ENCODE results near the gene NAALADL2. TPM values are rescaled to one million over a fixed set of nuclear protein-coding genes. Genes with fewer than 3 reads are reported as not detected.
"Not testable (repeated sequence)": the region's sequence is repeated elsewhere in the genome, so short reads cannot be mapped to it uniquely, and the experiment has no call there.

NAALADL2 gene
- total RNA-seq, 4 donors from 2014 or later: 0.85 to 6.3 (median 1.6) TPM

- Histone ChIP-seq H3K4me1 (no peaks in the 10 kb centered on the region), H3K9me3 (no peaks in the 10 kb centered on the region), H3K4me3 (no peak overlapping the region), H3K27me3 (no peaks in the 10 kb centered on the region), H3K36me3 (no peaks in the 10 kb centered on the region), H3K27ac (no peak overlapping the region)
- DNase-seq: no peak
- WGBS, 2 donors: 55 to 81% methylated on average over 3 of the region's 3 CpGs
- intact Hi-C loops (cut with DNase I): no loop called here
- TF ChIP-seq CTCF (IDR thresholded peaks at IDR 0.05): no peak
- no peak for TF ChIP-seq POLR2A (IDR thresholded peaks at IDR 0.05)
Observed at GRCh38 chr3:175518459-175518858, 659.3 kb downstream of the NAALADL2 start.

GRCh38 chr3:175521406-175521805 is 662.3 kb downstream of the NAALADL2 start:
- intact Hi-C loops (cut with DNase I): no loop called here
- Histone ChIP-seq H3K4me1 (no peaks in the 10 kb centered on the region), H3K27ac (no peak overlapping the region), H3K9me3 (no peaks in the 10 kb centered on the region), H3K4me3 (no peak overlapping the region), H3K36me3 (no peaks in the 10 kb centered on the region), H3K27me3 (no peaks in the 10 kb centered on the region)
- TF ChIP-seq POLR2A (IDR thresholded peaks at IDR 0.05): no peak
- TF ChIP-seq CTCF (IDR thresholded peaks at IDR 0.05): no peak
- no peak for DNase-seq
- 69 to 82% methylated on average over 3 of the region's 3 CpGs for WGBS, 2 donors

- Histone ChIP-seq H3K9me3 (no peaks in the 10 kb centered on the region), H3K27me3 (no peaks in the 10 kb centered on the region), H3K27ac (no peak overlapping the region), H3K4me3 (peak overlapping the region in 3 of 4 donors; percentile 31 to 54 (median 34)), H3K36me3 (no peaks in the 10 kb centered on the region), H3K4me1 (no peaks in the 10 kb centered on the region)
- no peak for TF ChIP-seq CTCF (IDR thresholded peaks at IDR 0.05)
- no peak for TF ChIP-seq POLR2A (IDR thresholded peaks at IDR 0.05)
- WGBS, 2 donors: 56 to 69% methylated on average over 2 of the region's 2 CpGs
- no peak for DNase-seq
- intact Hi-C loops (cut with DNase I): no loop called here
Observed at GRCh38 chr3:175526191-175526590, 667.1 kb downstream of the NAALADL2 start.

- WGBS, 2 donors: 49 to 61% methylated on average over 4 of the region's 4 CpGs
Observed at GRCh38 chr3:175526609-175527280, 667.6 kb downstream of the NAALADL2 start.

GRCh38 chr3:175528693-175529092 is 669.6 kb downstream of the NAALADL2 start:
- intact Hi-C loops (cut with DNase I); H3K27ac ChIP-seq; H3K4me1 ChIP-seq; DNase-seq; H3K27me3 ChIP-seq; H3K9me3 ChIP-seq; H3K4me3 ChIP-seq; H3K36me3 ChIP-seq: not testable (repeated sequence)
- 40 to 44% methylated on average over 2 of the region's 2 CpGs for WGBS, 2 donors

More at GRCh38 chr3:175526609-175527280, 667.6 kb downstream of the NAALADL2 start:
- no peak overlapping the region for H3K27ac ChIP-seq
- H3K36me3 ChIP-seq: no peaks in the 10 kb centered on the region
- TF ChIP-seq CTCF (IDR thresholded peaks at IDR 0.05): no peak
- no peak for TF ChIP-seq POLR2A (IDR thresholded peaks at IDR 0.05)
- no peaks in the 10 kb centered on the region for H3K27me3 ChIP-seq
- intact Hi-C loops (cut with DNase I): no loop called here
- H3K4me1 ChIP-seq: no peaks in the 10 kb centered on the region
- no peaks in the 10 kb centered on the region for H3K9me3 ChIP-seq
- no peak for DNase-seq
- peak overlapping the region; percentile 11 to 54 (median 32) for H3K4me3 ChIP-seq

GRCh38 chr3:175535351-175535750 is 676.2 kb downstream of the NAALADL2 start:
- H3K27me3 ChIP-seq: no peaks in the 10 kb centered on the region
- H3K9me3 ChIP-seq: no peaks in the 10 kb centered on the region
- DNase-seq: no peak
- 60 to 76% methylated on average over 2 of the region's 2 CpGs for WGBS, 2 donors
- TF ChIP-seq POLR2A (IDR thresholded peaks at IDR 0.05) (no peak), CTCF (IDR thresholded peaks at IDR 0.05) (no peak)
- no peaks in the 10 kb centered on the region for H3K36me3 ChIP-seq
- intact Hi-C loops (cut with DNase I): no loop called here
- no peaks in the 10 kb centered on the region for H3K4me1 ChIP-seq
- no peak overlapping the region for H3K27ac ChIP-seq
- H3K4me3 ChIP-seq: no peak overlapping the region
